H1 (cell line): ENCODE data around the gene TP63. TPM values are rescaled to one million over a fixed set of nuclear protein-coding genes. Genes with fewer than 3 reads are reported as not detected.

Source experiments
- CEBPB ChIP-seq: IDR thresholded peaks from 2 replicates; pipeline ENCODE4 v1.6.1; 2012; ENCODE audit warnings: low read depth, low read length
- GABPA ChIP-seq: IDR thresholded peaks from 2 replicates; pipeline ENCODE4 v1.6.1; 2011; ENCODE audit warnings: mild to moderate bottlenecking, low read length, moderate library complexity, borderline replicate concordance; ENCODE audit not compliant: insufficient read depth
- TEAD4 ChIP-seq: IDR thresholded peaks from 2 replicates; pipeline ENCODE4 v1.6.1; 2012; ENCODE audit warnings: low read depth, low read length, inconsistent platforms, mixed read lengths
- polyA plus RNA-seq, 7 experiments: library from polyadenylated mRNA; depleted of rRNA in 3 of 7; stranded (reverse) in 5 of 7; unstranded in 2 of 7; fragments of >200 nt in 5 of 7; fragments of 200-250 nt in 2 of 7; gene quantifications; 1 replicate in 5 of 7; 2 replicates in 1 of 7; 4 replicates in 1 of 7; pipeline versions ENCODE4 v1.2.1 to v1.2.3, GENCODE V29; 2011 to 2013; ENCODE audit warnings: missing spikeins in 2 of 7, mixed read lengths in 2 of 7
- total RNA-seq: library from RNA; stranded (reverse); fragmentation: NEBNext Ultra II Directional; extraction: Animal tissue kit (Norgen Biotek cat#: 25700); gene quantifications from 2 replicates; pipeline ENCODE4 v1.2.1, GENCODE V29; 2021

TP63 gene
- total and polyA plus RNA-seq, 2 of the 8 experiments (the other 6 are each of a cell fraction or from before 2014, with no cell fraction given), result not detected

DNA sequence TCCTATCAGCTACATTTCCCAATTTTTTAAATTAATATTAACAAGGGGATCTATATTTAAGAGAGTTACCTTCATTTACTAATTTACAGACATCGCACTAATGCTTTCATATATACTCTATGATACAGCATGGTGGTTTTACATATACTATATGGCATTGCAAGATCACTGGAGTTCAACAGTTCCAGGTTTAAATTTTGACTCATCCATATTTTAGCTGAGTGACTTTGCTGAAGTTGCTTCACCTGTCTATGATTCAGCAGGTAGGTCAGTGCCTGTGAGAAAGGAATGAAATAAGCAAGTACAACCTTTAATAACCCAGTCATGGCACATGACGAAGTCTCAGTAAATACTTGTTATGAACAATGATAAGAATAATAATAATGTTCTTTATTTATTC, 278.4 kb downstream of the TP63 start (continued):
- no peak for TF ChIP-seq TEAD4
- TF ChIP-seq GABPA, result no peak
- no peak for TF ChIP-seq CEBPB
- TF ChIP-seq, all 59 proteins: peak for 0
